Islet of Langerhans (tissue), 1 donor: Measurements from ENCODE around the gene RABL6.
"Not testable (repeated sequence)": the region's sequence is repeated elsewhere in the genome, so short reads cannot be mapped to it uniquely, and the experiment has no call there.

Source experiments
- FAIRE-seq: peaks from one replicate; lab custom pipeline; 2011; peaks lifted over from hg19 to GRCh38; lab: Jason Lieb, UNC

Gene RABL6

DNA sequence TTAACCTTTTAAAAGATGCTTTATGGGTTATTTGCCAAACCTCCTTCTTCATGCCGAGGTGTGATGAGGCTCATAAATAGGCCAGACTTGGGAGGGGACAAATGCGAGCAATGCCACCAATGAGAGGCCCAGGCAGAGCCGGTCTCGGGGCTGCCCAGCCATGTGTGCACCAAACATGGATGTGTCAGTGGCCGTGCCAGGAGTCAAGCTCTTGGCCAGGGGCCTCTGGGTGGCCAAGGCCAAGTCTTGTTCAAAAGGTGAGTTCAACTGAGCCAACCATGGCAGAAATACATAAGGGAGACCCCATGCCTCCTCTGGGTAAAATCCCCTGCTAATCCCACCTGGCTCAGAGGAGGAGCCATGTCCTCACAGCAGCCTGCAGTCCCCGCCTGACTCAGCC lies 32.6 kb upstream of the RABL6 start:
- FAIRE-seq, result no peak

DNA sequence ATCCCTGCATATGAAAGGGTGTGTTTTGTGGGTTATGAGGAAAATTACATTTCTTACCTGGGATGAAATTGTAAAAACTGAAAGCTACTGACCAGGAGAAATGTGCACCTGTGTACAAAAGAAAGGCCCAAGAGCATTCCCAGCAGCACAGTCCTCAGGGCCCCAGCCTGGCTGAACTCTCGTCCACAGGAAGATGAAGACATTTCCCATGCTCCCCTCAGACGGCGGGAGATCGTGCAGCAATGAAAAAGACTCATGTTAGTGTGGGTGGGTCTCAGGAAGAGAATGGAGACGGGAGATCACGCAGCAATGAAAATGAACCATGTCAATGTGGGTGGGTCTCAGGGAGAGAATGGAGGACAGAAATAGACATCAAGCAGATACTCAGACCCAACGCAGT lies 30.8 kb upstream of the RABL6 start:
- no peak for FAIRE-seq

DNA sequence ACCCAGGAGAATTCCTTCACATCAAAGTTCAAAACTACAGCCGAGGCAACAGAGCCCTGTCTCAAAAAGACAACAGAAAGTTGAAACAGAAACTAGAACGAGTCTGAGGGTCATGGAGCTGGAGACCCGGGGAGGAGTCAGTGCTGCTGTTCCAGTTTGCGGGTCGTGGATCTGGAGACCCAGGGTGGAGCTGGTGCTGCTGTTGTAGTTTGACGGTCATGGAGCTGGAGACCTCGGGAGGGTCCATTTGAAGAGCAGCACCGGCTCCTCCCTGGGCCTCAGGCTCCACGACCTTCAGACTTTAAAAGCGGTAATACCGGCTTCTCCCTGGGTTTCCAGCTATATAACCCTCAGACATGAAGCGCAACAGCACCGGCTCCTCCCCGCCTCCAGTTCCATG lies 30.4 kb upstream of the RABL6 start:
- FAIRE-seq, result no peak

DNA sequence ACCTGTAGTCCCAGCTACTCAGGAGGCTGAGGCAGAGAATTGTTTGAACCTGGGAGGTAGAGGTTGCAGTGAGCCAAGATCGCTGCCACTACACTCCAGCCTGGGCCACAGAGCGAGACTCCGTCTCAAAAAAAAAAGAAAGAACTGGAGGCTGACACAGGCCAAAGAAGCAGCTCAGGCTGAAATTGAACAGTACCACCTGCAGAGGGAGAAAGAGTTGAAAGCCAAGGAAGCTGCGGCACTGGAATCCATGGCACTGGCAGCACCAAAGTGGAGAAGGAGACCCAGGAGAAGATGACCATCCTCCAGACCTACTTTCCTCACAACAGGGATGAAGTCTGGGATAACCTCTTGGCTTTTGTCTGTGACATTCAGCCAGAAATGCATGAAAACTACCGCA lies 27.9 kb upstream of the RABL6 start:
- no peak for FAIRE-seq

DNA sequence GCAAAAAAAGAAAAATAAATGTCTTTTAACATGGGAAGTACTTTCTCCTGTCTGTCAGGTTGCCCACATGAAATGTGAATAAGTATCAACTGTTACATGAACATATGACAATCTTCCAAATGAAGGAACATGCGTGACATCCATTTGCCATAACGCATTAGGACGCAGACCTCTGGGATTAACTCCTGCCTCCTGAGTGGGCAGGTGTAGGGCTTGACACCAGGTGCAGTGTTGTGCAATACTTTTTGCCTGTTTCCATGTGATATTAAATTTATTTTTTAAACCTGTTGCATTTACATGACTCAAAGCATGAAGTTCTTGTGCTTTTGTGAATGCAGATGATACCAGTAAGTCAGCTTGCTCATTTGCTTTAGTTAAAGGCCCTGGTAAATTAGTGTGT lies 25.3 kb upstream of the RABL6 start:
- no peak for FAIRE-seq

DNA sequence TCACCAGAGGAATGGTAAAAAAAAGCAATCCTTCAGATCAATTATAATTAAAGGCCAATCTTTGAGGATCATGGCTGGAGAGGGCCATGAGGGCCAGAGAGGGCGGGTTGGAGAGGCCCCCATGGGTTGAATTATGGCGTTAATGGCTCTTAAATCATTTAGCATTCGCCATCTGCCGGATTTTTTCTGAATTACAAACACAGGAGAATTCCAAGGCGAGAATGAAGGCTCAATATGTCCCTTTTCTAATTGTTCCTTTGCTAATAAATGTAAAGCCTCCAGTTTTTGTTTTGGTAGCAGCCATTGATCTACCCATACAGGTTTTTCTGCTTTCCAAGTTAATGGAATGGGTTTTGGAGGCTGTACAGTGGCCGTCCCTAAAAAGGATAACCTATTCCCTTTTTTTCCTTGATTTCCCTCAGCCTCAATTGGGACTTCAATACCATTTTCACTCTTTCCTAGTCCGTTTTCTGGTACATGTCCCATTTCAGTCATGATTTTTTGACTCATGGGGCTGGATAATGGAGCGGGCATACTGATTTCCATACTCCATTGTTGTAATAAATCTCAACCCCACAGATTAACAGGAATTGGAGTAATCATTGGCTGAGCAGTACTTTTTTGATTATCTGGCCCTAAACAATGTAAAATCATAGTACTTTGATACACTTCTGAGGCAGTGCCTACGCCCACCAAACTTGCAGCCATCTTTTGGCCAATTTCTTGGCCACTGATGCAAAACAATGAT lies 23.3 kb upstream of the RABL6 start:
- FAIRE-seq, result no peak

DNA sequence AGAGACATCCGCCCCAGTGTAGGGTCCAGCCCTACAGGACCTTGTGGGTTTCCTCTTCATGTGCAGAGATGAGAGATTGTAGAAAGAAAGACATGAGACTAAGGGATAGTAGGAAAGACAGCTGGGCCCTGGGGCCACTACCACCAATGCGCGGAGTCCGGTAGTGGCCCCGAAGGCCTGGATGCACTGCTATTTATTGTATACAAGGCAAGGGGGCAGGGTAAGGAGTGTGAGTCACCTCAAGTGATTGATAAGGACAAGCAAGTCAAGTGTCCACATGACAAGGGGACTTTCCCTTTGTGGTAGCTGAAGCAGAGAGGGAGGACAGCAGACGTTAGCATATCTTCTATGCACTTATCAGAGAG lies 22.8 kb upstream of the RABL6 start:
- no peak for FAIRE-seq

DNA sequence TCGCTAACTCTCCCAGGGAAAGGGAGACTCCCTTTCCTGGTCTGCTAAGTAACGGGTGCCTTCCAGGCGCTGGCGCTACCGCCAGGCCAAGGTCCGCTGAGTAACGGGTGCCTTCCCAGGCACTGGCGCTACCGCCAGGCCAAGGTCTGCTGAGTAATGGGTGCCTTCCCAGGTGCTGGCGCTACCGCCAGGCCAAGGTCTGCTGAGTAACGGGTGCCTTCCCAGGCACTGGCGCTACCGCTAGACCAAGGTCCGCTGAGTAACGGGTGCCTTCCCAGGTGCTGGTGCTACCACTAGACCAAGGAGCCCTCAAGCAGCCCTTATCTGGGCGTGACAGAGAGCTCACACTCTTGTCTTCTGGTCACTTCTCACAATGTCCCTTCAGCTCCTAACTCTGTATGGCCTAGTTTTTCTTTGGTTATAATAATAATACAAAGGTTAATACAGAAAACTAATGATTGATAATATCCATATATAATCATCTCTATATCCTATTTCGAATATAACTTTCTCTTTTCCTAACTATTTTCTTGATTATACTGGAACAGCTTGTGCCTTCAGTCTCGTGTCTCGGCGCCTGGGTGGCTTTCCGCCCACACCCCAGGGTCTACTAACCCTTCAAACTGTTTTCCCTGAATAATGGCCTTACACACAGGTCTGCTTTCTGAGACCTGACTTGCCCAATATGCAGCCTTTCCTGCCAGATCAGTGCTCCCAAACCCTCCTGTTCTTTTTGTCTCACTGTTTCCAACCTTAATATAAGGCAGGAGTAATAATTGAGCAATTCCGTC lies 22.0 kb upstream of the RABL6 start:
- not testable (repeated sequence) for FAIRE-seq

DNA sequence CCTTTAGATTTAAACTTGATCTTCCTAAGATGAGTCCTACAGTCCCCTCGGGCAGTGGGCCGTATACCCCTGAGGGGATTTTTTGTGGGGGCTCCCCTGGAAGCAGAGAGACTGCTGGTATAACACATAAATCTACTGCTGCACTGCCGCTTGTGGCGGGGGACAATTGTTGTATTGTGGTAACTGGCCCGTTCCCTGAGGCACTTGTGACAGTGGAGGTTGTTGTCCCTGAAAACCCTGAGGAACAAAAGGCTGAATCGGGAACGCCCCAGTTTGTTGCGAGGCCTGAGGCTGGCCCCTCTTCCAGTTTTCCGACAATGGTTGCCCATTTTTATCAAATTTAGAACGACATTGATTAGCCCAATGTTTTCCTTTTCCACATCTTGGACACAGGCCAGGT lies 21.3 kb upstream of the RABL6 start:
- no peak for FAIRE-seq

DNA sequence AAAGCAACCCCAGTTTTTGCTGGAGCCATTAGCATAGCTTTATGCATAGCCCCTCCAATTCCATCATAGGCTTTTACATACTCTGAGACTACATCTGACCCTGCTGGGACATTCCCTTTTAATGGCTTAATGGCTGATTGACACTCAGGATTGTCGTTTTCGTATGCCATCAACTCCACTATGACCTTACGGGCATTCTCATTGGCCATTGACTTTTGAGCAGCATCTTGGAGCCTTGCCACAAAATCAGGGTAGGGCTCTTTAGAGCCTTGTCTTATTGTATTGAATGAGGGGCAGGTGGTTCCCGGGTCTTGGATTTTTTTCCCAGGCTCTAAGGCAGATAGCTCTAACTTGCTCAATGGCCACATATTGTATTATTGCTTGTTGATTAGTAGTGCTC lies 20.8 kb upstream of the RABL6 start:
- not testable (repeated sequence) for FAIRE-seq

DNA sequence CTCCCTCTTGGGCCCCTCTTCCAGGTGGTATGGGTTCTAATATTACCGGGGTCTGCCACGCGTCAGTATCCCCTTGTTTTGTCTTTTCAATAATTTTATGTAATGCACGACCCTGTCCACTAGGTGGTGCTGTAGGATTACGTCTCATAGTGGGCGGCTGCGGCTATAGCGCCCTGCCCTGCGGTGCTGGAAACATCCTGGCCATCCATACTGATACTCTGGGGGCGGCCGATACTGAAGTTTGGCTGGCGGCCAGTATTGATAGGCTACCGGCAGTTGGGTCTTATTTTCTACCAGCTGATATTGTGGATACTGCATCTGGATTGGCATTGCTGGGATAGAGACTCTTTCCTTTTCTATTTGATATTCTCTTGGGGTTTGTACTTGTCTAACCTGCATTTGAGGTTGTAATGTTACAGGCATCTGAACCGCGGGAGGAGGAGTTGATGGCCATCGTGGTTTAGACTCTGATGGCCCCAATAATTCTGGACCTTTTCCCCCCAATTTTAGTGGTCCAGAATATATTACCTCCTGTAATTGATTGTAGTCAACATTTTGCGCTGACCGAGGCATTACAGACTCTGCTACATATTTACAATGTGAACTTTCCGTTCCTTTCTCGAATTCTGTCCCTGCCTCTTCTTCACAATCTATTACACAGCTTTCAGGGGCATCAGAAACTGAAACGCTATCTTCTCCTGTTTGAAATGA lies 19.9 kb upstream of the RABL6 start:
- FAIRE-seq, result no peak

DNA sequence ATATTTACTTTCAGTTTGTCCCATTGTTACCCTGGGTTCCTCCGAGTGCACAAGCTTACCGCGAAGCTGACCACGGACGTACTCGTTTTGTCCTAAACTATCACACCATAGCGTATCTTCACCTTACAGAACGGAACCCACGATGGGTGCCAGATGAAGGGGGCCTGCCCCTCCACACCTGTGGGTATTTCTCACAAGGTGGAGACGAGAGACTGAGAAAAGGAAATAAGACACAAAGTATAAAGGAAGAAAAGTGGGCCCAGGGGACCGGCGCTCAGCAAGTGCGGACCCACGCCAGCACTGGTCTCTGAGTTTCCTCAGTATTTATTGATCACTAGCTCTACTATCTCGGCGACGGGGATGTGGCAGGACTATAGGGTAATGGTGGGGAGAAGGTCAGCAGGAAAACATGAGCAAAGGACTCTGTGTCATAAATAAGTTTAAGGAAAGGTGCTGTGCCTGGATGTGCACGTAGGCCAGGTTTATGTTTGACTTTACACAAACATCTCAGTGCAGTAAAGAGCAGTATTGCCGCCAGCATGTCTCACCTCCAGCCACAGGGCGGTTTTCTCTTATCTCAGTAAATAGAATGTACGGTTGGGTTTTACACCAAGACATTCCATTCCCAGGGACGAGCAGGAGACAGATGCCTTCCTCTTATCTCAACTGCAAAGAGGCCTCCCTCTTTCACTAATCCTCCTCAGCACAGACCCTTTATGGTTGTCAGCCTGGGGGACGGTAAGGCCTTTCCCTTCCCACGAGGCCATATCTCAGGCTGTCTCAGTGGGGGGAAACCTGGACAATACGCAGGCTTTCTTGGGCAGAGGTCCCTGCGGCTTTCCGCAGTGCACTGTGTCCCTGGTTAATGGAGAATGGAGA lies 18.9 kb upstream of the RABL6 start:
- not testable (repeated sequence) for FAIRE-seq

DNA sequence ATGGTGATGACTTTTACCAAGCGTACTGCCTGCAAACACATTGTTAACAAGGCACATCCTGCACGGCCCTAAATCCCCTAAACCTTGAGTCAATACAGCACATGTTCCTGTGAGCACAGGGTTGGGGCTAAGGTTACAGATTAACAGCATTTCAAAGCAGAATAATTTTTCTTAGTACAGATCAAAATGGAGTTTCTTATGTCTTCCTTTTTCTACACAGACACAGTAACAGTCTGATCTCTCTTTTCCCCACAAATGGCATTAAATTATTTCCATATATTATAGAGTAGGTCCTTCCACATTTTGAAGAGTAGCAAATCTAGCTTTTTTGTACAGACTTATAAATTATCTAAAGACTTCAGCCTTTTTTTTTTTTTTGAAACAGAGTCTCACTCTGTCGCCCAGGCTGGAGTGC lies 18.2 kb upstream of the RABL6 start:
- FAIRE-seq, result no peak

DNA sequence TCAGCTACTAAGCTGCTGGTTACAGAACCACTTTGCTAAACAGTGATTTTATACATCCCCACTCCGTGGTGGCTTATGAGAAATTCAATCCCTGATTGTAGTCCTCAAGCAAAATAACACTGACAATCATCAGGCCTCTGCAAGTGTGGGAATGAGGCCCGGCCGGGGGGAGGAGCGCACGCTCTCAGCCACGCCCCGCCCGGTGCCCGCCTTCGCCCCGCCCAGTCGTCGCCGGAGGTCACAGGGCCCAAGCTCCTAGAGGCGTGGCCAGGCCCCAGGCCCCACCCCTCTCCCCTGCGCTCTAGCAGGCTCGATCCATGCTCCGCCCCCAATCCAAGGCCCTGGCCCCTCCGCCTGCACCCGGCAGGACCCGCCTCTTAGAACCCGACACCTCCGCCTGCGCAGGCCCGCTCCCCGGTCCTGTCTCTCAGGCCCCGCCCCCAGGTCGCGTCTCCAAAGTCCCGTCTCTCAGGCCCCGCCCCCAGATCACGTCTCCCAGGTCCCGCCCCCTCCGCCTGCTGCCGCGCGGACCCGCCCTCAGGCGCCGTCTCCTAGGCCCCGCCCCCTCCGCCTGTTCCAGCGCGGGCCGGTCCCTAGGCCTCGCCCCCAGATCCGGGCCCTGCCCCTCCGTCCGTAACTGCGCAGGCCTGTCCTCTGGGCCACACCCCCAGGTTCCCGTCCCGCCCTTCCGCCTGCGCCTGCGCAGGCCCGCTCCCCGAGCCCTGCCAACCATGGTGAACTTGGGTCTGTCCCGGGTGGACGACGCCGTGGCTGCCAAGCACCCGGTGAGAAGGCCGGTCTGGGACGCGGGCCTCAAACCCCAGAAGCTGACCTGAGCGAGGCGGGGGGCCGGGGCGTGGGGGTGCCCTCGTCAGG lies 16.9 kb upstream of the RABL6 start, which contains the start of gene TMEM141:
Gene TMEM141 (plus strand): TSS at position 705 of the 876 bp plus-strand sequence. CDS start 27 bp downstream, at position 732.
- FAIRE-seq, result no peak

DNA sequence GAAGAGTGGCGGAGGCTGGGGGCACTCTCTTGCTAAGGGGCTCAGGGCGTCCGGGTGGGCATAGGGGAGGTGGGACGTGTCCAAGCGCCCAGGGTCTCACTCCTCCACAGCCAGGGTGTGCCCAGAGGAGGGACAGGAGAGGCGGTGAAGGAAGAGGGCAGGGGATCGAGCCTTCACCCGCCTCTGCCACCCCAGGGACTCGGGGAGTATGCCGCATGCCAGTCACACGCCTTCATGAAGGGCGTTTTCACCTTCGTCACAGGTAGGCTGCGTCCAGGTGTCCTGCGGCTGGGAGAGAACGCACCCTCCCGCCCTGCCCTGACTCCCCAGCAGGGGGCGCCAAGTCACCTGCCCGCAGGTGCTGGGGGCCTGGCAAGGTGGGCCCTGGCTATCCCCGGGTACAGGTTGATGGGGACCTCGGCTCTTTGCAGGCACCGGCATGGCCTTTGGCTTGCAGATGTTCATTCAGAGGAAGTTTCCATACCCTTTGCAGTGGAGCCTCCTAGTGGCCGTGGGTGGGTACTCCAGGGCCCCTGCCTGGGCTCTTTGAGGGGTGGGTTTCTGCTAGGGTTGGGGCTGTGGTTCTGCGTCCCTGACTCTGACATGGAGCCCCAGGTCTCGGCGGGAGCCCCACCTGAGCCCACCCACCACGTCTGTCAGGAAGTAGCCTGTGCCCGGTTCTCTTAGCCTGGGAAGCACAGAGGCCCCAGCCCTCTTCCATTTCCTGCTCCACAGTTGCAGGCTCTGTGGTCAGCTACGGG lies 16.1 kb upstream of the RABL6 start:
- FAIRE-seq, result no peak

DNA sequence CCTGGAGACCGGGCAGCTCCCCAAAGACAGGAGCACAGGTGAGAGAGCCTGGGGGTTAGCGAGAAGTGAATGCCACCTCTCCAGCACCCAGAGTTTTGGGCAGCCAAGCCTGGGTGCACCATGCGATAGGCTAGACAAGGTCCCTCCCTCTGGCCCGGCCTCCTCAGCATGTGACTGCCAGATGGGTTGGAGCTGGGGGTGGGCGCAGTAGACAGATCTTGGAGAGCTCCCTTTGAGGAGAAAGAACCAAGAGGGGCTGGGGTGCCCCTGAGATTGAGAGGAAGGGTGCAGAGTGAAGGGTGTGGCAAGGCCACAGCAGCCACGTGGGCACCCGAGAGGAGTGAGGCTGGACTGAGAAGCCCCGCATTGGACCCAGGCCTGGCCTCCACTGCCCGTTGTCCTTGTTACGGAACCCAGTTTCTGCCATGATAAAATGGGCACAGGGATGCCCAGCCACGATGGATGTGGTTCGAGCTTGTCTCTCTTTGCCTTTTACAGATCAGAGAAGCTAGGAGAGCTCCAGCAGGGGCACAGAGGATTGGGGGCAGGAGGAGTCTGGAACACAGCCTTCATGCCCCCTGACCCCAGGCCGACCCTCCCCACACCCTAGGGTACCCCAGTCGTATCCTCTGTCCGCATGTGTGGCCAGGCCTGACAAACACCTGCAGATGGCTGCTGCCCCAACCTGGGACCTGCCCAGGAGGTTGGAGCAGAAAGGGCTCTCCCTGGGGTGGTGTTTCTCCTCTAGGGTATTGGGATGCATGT lies 15.2 kb upstream of the RABL6 start:
- no peak for FAIRE-seq

DNA sequence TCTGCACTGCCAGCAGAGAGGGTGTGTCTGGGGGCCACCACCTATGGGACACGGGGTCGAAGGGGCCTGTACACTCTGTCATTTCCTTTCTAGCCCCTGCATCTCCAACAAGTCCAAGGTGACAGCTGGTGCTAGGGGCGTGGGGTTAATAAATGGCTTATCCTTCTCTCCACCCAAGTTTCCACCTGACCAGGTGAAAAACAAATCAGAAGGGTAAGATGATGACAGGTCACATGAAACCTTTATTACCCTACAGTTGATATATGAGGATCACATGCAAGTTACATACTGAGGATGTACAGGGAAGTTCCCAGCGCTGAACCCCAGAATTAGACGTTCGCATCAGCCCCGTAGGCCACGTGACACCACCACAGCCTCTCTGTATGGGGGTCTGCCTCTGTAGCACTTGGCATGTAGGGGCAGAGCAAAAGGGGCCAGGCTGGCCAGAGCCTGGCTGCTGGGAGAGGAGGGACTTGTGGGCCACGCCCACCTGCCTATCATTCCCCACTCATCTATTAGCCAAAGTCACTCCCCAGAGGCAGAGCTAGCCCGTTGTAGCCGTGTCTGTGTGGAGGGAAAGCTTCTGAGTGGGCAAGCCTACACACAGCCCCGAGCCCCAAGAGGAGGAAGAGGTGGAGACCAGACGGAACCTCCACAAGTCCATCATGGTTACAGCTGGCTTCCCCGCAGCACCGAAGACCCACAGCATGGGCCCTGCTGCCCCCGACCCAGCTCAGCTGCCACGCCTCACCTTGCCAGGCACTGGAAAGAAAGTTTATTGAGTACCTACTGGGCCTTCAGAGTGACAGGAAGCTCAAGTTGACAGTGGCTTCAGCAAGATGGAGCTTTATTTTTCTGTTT lies 14.4 kb upstream of the RABL6 start:
- no peak for FAIRE-seq

DNA sequence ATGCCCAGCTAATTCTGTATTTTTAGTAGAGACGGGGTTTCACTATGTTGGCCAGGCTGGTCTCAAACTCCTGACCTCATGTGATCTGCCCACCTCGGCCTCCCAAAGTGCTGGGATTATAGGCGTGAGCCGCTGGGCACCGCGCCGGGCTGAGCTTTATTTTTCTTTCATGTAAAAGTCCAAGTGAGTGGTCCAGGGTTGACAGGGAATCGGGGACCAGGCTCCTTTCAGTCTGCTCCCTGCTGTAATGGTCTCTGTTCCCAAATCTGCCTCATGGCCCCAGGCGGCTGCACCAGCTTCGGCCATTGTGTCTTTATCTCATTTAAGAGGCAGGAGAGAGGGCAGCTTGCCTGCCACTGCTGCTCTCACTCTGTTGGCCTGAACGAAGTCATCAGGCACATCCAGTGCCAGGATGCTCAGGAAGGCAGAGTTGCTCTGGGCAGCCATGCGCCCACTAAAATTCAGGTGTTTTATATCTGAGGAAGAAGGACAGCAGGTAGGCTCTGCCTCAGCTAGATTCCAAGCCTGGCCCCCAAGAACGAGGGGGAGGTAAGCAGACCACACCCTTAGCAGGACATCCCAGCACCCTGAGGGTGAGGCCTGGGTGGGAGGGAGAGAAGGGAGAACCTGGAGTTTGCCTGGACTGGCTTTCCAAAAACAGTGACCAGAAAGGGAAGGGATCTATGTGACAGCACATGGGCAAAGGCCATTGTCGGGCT lies 13.3 kb upstream of the RABL6 start:
- FAIRE-seq, result no peak
